Esophagus muscularis mucosa (tissue), 4 donors: Measurements from ENCODE around the gene TROAP. TPM values are rescaled to one million over a fixed set of nuclear protein-coding genes. Genes with fewer than 3 reads are reported as not detected.

Experiments
- DNase-seq: peaks from one replicate; pipeline ENCODE4 v3.0.0-alpha.2; 2017; ENCODE audit errors: extremely low spot score
- H3K27ac ChIP-seq, 4 donors: fragments of 200-600 bp; sonication (generic); replicated peaks in 1 of 4; 1 replicate in 3 of 4; 2 replicates in 1 of 4; pipeline ENCODE4 v1.5.1; 2016 to 2019; ENCODE audit warnings: mild to moderate bottlenecking in 1 of 4
- H3K27me3 ChIP-seq, 4 donors: fragments of 200-600 bp; sonication (generic); one replicate each; pipeline versions ENCODE4 v1.5.1 to v1.6.0; 2016 to 2019
- H3K36me3 ChIP-seq, 4 donors: fragments of 200-600 bp; sonication (generic); one replicate each; pipeline ENCODE4 v1.5.1; 2016 to 2019
- H3K4me1 ChIP-seq, 4 donors: fragments of 200-600 bp; sonication (generic); one replicate each; pipeline ENCODE4 v1.5.1; 2016 to 2019
- H3K4me3 ChIP-seq, 4 donors: fragments of 200-600 bp; sonication (generic); 1 replicate in 2 of 4; 2 replicates in 2 of 4; pipeline ENCODE4 v1.5.1; 2016 to 2019; ENCODE audit warnings: mild to moderate bottlenecking in 4 of 4, moderate library complexity in 1 of 4
- H3K9me3 ChIP-seq, 4 donors: fragments of 200-600 bp; sonication (generic); 1 replicate in 3 of 4; 2 replicates in 1 of 4; pipeline ENCODE4 v1.5.1; 2016 to 2019
- EP300 ChIP-seq: sonication (generic); formaldehyde crosslinking; IDR thresholded peaks from one replicate; pipeline ENCODE4 v1.6.1; 2017; ENCODE audit warnings: antibody characterized with exemption
- POLR2A ChIP-seq: fragments of 450-650 bp; IDR thresholded peaks from one replicate; pipeline ENCODE4 v1.6.1; 2017; ENCODE audit warnings: antibody characterized with exemption, moderate library complexity, mild to moderate bottlenecking, low read depth
- POLR2AphosphoS5 ChIP-seq, 2 donors: sonication (generic); formaldehyde crosslinking; IDR thresholded peaks; one replicate each; pipeline ENCODE4 v1.6.1; 2017; ENCODE audit warnings: antibody characterized with exemption in 2 of 2
- WGBS: methylation state at CpG from one replicate; pipeline ENCODE4 v1.1.5; 2018; 5-methylcytosine and 5-hydroxymethylcytosine counted together
- intact Hi-C: fragments of 100-400 bp; cut with DNase I; formaldehyde crosslinking; loops from one replicate; pipeline ENCODE4 v1.15.1; 2023
- total RNA-seq, 4 donors: library from RNA; depleted of rRNA; stranded (reverse); fragments of >200 nt; gene quantifications; one replicate each; pipeline versions ENCODE4 v1.1.0 to v1.2.1, GENCODE V29; 2016
- TF ChIP-seq, protein P1 (sequence below), 3 experiments: fragments of 200-600 bp in 2 of 3; fragments of 450-650 bp in 1 of 3; sonication (generic) in 2 of 3; IDR thresholded peaks; one replicate each; pipeline ENCODE4 v1.5.1; 2017 to 2019; ENCODE audit warnings: antibody characterized with exemption in 3 of 3, mild to moderate bottlenecking in 2 of 3, moderate library complexity in 1 of 3

Gene TROAP
- total RNA-seq, 4 donors from 2014 or later = 0.26 to 0.80 TPM; not detected in 2

DNA sequence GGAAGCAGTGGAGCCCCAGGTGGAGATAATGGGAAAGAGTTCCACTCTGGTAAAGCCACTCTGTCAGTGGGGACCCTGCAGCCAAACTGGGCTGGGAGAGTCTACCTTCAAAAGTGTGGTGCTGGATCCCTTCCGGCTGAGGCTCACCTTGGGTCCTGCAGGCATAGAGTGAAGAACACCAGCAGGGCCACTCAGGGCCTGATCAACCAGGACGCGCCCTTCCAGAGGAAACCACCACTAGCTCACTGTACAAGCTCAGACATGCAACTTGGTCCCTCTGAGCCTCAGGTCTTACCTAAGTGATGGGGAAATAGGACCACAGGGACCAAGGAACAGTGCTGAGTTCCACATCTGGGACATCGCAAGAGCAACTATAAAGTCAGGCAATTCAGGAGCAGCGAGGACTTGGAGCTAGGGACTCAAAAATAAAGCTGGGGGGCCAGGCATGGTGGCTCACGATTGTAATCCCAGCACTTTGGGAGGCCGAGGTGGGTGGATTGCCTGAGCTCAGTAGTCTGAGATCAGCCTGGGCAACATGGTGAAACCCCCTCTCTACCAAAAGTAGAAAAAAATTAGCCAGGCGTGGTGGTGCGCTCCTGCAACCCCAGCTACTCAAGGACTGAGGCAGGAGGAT lies 34.0 kb upstream of the TROAP start:
- TF ChIP-seq POLR2A (no peak), POLR2AphosphoS5 (IDR thresholded peaks at IDR 0.05) (no peak), EP300 (no peak)
- TF ChIP-seq, protein P1, sequence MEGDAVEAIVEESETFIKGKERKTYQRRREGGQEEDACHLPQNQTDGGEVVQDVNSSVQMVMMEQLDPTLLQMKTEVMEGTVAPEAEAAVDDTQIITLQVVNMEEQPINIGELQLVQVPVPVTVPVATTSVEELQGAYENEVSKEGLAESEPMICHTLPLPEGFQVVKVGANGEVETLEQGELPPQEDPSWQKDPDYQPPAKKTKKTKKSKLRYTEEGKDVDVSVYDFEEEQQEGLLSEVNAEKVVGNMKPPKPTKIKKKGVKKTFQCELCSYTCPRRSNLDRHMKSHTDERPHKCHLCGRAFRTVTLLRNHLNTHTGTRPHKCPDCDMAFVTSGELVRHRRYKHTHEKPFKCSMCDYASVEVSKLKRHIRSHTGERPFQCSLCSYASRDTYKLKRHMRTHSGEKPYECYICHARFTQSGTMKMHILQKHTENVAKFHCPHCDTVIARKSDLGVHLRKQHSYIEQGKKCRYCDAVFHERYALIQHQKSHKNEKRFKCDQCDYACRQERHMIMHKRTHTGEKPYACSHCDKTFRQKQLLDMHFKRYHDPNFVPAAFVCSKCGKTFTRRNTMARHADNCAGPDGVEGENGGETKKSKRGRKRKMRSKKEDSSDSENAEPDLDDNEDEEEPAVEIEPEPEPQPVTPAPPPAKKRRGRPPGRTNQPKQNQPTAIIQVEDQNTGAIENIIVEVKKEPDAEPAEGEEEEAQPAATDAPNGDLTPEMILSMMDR (IDR thresholded peaks at IDR 0.05) = no peak
- Histone ChIP-seq H3K4me1 (peaks cover 12 to 14% (median 14%) of the 10 kb centered on the region in 4 donors), H3K4me3 (no peak overlapping the region), H3K27ac (no peak overlapping the region), H3K9me3 (no peaks in the 10 kb centered on the region), H3K36me3 (no peaks in the 10 kb centered on the region), H3K27me3 (peaks cover 0 to 53% (median 0%) of the 10 kb centered on the region in 4 donors)
- DNase-seq = no peak
- 88% methylated on average over 7 of the region's 9 CpGs for WGBS
- intact Hi-C loops = loop anchor here (5.0 to 10.0 kb wide), 2 partner anchors 53 to 226 kb away; no protein-coding TSS in a partner anchor

DNA sequence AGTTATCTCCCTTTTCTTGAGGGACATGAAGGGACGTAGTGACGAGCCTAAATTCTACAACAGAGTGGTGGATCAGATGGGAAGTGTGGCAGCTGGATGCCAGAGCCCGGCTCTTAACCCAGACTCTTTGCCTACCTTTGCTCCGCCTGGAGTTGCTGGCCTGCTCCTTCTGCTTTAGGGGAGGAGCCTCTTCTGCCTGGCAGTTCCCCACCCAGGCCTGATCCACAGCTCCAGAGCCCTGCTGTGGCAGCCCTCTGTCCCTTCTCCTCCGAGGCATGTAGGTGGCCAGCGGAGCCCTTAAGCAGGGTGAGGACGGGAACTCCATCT lies 30.4 kb upstream of the TROAP start:
- 77% methylated on average over 6 of the region's 7 CpGs for WGBS

DNA sequence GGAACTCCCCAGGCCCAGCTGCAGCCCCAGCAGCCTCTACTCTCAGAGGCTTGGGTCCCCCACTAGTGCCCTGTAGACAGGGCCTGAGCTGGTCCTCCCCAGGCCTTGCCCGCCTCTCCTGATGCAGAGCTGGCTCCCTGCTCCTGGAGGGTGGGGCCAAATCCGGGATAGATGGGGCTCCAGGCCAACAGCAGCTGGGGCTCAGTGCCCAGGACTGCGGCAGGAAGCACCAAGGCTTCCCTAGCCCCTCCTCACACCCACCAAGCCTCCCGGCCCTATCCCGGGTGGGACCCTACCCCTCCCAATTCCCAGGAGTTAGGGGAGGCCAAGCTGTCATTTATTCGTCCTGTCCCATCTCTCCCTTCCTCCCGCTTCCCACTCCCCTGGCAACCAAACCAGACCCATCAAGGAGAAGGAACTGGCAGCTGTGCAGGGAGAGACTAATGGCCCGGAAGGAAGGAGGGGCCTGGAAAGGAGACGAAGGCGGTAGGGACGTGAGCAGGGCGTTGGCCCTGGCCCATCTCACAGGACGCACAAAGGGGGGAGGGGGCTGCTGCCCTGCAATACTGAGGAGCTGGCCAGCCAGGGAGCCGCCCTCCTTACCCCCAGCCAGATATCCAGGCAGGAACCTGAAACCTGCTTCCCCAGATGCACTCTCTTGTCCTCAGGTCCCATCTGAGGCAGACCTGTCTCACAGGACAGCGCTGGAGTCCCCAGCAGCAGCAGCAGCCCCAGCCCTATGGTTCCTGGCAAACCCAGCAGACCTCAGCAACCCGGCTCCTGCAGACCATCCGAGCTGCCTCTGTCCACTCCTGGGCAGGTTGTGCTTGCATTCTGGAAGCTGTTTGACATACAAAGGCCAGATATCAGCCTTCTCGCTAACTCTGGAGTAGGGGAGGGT lies 29.7 kb upstream of the TROAP start:
- no peak for DNase-seq
- H3K4me1 ChIP-seq = peaks cover 31 to 51% (median 41%) of the 10 kb centered on the region in 4 donors
- no peaks in the 10 kb centered on the region for H3K36me3 ChIP-seq
- peaks cover 0 to 55% (median 30%) of the 10 kb centered on the region in 4 donors for H3K27me3 ChIP-seq
- no peaks in the 10 kb centered on the region for H3K9me3 ChIP-seq
- intact Hi-C loops = no loop called here
- TF ChIP-seq, protein P1 (IDR thresholded peaks at IDR 0.05) = no peak
- TF ChIP-seq EP300 (no peak), POLR2A (no peak), POLR2AphosphoS5 (IDR thresholded peaks at IDR 0.05) (no peak)
- H3K4me3 ChIP-seq = peak overlapping the region; percentile 16 to 37 (median 20)
- peak overlapping the region in 1 of 4 donors; percentile 18 for H3K27ac ChIP-seq
- WGBS = 42% methylated on average over 15 of the region's 18 CpGs

More for the DNA sequence above, 30.4 kb upstream of the TROAP start:
- H3K27me3 ChIP-seq = peaks cover 0 to 55% (median 25%) of the 10 kb centered on the region in 4 donors
- TF ChIP-seq, protein P1 (IDR thresholded peaks at IDR 0.05) = no peak
- TF ChIP-seq POLR2AphosphoS5 (IDR thresholded peaks at IDR 0.05) = no peak
- TF ChIP-seq EP300 = no peak
- TF ChIP-seq POLR2A = no peak
- peak overlapping the region in 1 of 4 donors; percentile 18 for H3K27ac ChIP-seq
- H3K4me3 ChIP-seq = peak overlapping the region in 2 of 4 donors; percentile 16 to 23
- intact Hi-C loops = no loop called here
- H3K36me3 ChIP-seq = no peaks in the 10 kb centered on the region
- DNase-seq = no peak
- H3K4me1 ChIP-seq = peaks cover 31 to 46% (median 37%) of the 10 kb centered on the region in 4 donors
- no peaks in the 10 kb centered on the region for H3K9me3 ChIP-seq

DNA sequence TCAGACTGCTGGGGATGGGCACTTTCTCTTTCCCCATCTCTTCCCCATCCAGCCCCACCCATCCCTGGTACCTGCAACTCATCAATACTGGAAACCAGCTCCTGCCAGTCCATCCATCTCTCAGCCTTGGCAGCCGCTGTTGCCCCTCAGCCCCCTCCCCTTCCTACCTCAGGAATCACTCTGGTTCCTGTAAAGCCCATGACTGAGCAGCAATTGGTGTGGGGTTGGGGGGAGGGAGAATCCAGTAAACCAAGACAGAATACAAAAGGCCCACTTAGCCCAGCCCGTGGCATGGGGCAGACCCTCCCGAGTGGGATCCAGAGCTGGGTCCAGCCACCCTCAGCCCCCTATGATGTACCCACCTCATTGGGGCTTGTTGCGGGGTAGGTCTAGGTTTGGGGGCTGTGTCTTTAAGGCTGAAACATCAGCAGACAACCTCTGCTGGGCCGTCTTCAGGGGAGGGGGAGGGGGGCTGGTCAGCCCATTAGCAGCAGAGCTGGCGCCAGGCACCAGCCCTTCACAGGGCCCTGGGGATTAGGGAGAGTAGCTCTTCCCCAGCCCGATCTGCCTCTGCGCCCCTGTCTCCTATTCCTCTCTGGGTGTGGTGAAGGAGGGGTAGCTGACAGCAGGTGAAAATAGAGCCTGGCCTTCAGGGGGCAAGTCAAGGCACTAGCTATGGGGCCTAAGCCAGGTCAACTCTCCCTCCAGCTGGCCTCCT lies 28.8 kb upstream of the TROAP start:
- intact Hi-C loops = no loop called here
- H3K27ac ChIP-seq = no peak overlapping the region
- no peaks in the 10 kb centered on the region for H3K36me3 ChIP-seq
- DNase-seq = no peak
- TF ChIP-seq, protein P1 (IDR thresholded peaks at IDR 0.05) = no peak
- TF ChIP-seq EP300 (no peak), POLR2A (no peak), POLR2AphosphoS5 (IDR thresholded peaks at IDR 0.05) (no peak)
- H3K4me1 ChIP-seq = peaks cover 28 to 51% (median 41%) of the 10 kb centered on the region in 4 donors
- H3K9me3 ChIP-seq = no peaks in the 10 kb centered on the region
- H3K4me3 ChIP-seq = no peak overlapping the region
- peaks cover 0 to 58% (median 39%) of the 10 kb centered on the region in 4 donors for H3K27me3 ChIP-seq
- 85% methylated on average over 5 of the region's 8 CpGs for WGBS
